ENCODE measurements around the gene NACC1. TPM values are rescaled to one million over a fixed set of nuclear protein-coding genes. Genes with fewer than 3 reads are reported as not detected.
A peak's percentile ranks its signal among the peaks of the same experiment; 100 is the strongest.

Gene NACC1
- total RNA-seq, result 10 to 100 TPM; 13.4 to 47.6 (median 35.3) TPM

GRCh38 chr19:13117772-13118423, at the start of gene NACC1:
NACC1 (plus strand) TSS chr19:13118264; CDS start chr19:13135208, 16,944 bp downstream.
- Histone ChIP-seq H3K36me3 (peaks cover 9% of the 10 kb centered on the region), H3K9me3 (no peaks in the 10 kb centered on the region), H3K4me3 (peak within 1 kb of the TSS; percentile 83), H3K4me1 (peaks cover 53% of the 10 kb centered on the region), H3K27ac (peak within 1 kb of the TSS; percentile 79), H3K27me3 (no peaks in the 10 kb centered on the region)
- peak; percentile 90 to 92 for DNase-seq (ENCODE audit: low spot score in 2 of 2)
- 5% methylated on average over 28 of the region's 65 CpGs for WGBS
- TF ChIP-seq POLR2A (IDR thresholded peaks at IDR 0.05) (no peak), POLR2AphosphoS5 (IDR thresholded peaks at IDR 0.05) (no peak), EP300 (IDR thresholded peaks at IDR 0.05) (no peak)
- TF ChIP-seq, protein P1, sequence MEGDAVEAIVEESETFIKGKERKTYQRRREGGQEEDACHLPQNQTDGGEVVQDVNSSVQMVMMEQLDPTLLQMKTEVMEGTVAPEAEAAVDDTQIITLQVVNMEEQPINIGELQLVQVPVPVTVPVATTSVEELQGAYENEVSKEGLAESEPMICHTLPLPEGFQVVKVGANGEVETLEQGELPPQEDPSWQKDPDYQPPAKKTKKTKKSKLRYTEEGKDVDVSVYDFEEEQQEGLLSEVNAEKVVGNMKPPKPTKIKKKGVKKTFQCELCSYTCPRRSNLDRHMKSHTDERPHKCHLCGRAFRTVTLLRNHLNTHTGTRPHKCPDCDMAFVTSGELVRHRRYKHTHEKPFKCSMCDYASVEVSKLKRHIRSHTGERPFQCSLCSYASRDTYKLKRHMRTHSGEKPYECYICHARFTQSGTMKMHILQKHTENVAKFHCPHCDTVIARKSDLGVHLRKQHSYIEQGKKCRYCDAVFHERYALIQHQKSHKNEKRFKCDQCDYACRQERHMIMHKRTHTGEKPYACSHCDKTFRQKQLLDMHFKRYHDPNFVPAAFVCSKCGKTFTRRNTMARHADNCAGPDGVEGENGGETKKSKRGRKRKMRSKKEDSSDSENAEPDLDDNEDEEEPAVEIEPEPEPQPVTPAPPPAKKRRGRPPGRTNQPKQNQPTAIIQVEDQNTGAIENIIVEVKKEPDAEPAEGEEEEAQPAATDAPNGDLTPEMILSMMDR (IDR thresholded peaks at IDR 0.05), result no peak

DNA sequence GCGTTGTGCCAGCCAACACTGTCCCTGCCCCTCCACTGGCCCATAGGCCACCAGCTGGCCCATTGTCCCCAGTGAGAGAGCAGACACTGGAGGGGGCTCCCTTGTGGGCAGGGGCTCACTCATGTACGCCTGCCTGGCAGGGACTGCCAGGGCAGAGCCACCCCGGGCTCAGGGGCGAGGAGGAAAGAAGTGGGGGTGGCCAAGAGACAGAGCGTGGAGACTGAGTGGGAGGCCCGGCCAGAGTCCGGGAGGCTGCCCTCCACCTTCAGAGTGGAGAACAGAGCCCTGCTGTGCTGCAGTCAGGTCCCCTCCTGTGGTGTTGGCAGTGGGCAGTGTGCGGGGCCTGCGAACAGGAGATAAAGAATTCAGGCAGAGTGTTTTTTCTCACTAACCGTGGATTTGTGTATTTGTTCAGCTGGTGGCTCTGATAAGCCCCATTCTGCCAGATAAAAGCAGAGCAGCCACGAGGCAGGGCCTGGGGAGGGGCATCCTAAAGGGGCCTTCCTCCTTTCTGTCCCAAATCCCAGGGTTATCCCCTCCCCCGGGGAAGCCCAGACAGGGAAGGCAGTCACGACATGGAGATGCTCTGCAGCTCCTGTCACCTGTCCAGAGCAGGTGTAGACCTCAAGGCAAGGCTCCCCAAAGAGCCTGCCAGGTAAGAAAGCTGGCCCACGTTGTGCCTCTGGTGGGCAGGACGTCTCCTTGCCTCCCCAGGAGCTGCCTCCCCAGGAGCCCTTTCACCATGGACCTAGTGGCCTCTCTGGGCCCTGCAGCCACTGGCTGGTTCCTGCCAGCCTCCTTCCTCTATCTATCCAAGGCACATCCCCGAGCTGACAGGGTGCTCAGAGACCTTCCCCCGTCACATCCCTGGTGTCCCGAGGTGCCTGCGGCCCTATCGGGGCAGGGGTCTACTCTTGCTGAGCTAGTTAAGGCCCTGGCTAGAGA, 48.4 kb upstream of the NACC1 start:
- peaks cover 65% of the 10 kb centered on the region for H3K4me1 ChIP-seq
- peak overlapping the region; percentile 14 for H3K4me3 ChIP-seq
- 42% methylated on average over 16 of the region's 20 CpGs for whole genome bisulfite sequencing
- DNase-seq (ENCODE audit: low spot score in 2 of 2), result no peak
- peaks cover 17% of the 10 kb centered on the region for H3K36me3 ChIP-seq
- H3K27me3 ChIP-seq, result no peaks in the 10 kb centered on the region
- TF ChIP-seq POLR2AphosphoS5 (IDR thresholded peaks at IDR 0.05), result no peak
- TF ChIP-seq, protein P1 (IDR thresholded peaks at IDR 0.05), result no peak
- TF ChIP-seq EP300 (IDR thresholded peaks at IDR 0.05), result no peak
- H3K9me3 ChIP-seq, result no peaks in the 10 kb centered on the region
- H3K27ac ChIP-seq, result peak overlapping the region; percentile 72

GRCh38 chr19:13070425-13071140, 47.5 kb upstream of the NACC1 start:
- WGBS, result 65% methylated on average over 30 of the region's 32 CpGs
- TF ChIP-seq POLR2AphosphoS5 (IDR thresholded peaks at IDR 0.05), result no peak
- no peak for TF ChIP-seq EP300 (IDR thresholded peaks at IDR 0.05)
- TF ChIP-seq POLR2A (IDR thresholded peaks at IDR 0.05), result no peak
- TF ChIP-seq, protein P1 (IDR thresholded peaks at IDR 0.05), result no peak
- Histone ChIP-seq H3K9me3 (no peaks in the 10 kb centered on the region), H3K27ac (peak overlapping the region; percentile 72), H3K27me3 (no peaks in the 10 kb centered on the region), H3K4me3 (peak overlapping the region; percentile 14), H3K4me1 (peaks cover 57% of the 10 kb centered on the region), H3K36me3 (peaks cover 22% of the 10 kb centered on the region)
- DNase-seq (ENCODE audit: low spot score in 2 of 2), result no peak

- Histone ChIP-seq H3K9me3 (no peaks in the 10 kb centered on the region), H3K4me3 (no peak overlapping the region), H3K36me3 (peaks cover 26% of the 10 kb centered on the region), H3K4me1 (peaks cover 58% of the 10 kb centered on the region), H3K27me3 (no peaks in the 10 kb centered on the region), H3K27ac (peak overlapping the region; percentile 72)
- DNase-seq (ENCODE audit: low spot score in 2 of 2), result no peak
- TF ChIP-seq POLR2A (IDR thresholded peaks at IDR 0.05), result no peak
- no peak for TF ChIP-seq POLR2AphosphoS5 (IDR thresholded peaks at IDR 0.05)
- no peak for TF ChIP-seq EP300 (IDR thresholded peaks at IDR 0.05)
- TF ChIP-seq, protein P1 (IDR thresholded peaks at IDR 0.05), result no peak
- WGBS, result 68% methylated on average over 9 of the region's 9 CpGs
Measured at GRCh38 chr19:13071444-13072187, 46.4 kb upstream of the NACC1 start.
